Suprapubic skin (tissue), 3 donors: ENCODE results near the gene SULT1A1.

ENCODE experiments used
- POLR2A ChIP-seq, 2 donors: fragments of 450-650 bp; IDR thresholded peaks; one replicate each; pipeline ENCODE4 v1.6.1; 2017; ENCODE audit warnings: antibody characterized with exemption in 2 of 2, mild to moderate bottlenecking in 2 of 2, moderate library complexity in 2 of 2
- TF ChIP-seq, protein P1 (sequence below), 2 donors: fragments of 200-600 bp in 1 of 2; fragments of 450-650 bp in 1 of 2; sonication (generic) in 1 of 2; IDR thresholded peaks; one replicate each; pipeline ENCODE4 v1.5.1; 2016 to 2019; ENCODE audit warnings: antibody characterized with exemption in 2 of 2, mild to moderate bottlenecking in 1 of 2, moderate library complexity in 1 of 2

DNA sequence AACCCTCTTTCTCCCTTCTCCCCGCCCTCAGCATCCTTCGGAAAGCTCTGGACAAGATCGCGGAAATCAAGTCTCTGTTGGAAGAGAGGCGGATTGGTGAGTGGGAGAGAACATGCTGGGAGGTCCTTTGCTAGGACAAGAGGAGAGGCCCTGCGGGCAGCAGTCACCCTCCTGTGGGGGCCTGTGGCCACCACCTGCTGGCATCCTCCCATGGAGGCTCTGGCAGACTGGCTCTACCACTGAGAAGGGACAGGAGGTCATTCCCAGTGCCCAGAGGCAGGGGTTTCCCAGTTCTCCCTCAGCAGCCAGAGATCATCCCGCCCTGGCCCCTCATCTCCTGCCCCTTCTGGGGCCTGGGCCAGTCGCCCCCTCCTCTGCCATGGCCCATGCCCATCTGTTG, 20.8 kb downstream of the SULT1A1 start:
- TF ChIP-seq, protein P1, sequence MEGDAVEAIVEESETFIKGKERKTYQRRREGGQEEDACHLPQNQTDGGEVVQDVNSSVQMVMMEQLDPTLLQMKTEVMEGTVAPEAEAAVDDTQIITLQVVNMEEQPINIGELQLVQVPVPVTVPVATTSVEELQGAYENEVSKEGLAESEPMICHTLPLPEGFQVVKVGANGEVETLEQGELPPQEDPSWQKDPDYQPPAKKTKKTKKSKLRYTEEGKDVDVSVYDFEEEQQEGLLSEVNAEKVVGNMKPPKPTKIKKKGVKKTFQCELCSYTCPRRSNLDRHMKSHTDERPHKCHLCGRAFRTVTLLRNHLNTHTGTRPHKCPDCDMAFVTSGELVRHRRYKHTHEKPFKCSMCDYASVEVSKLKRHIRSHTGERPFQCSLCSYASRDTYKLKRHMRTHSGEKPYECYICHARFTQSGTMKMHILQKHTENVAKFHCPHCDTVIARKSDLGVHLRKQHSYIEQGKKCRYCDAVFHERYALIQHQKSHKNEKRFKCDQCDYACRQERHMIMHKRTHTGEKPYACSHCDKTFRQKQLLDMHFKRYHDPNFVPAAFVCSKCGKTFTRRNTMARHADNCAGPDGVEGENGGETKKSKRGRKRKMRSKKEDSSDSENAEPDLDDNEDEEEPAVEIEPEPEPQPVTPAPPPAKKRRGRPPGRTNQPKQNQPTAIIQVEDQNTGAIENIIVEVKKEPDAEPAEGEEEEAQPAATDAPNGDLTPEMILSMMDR (IDR thresholded peaks at IDR 0.05), result no peak
- no peak for TF ChIP-seq POLR2A (IDR thresholded peaks at IDR 0.05)
